Bronchial smooth muscle cell (primary cell): Measurements from ENCODE around the gene GABRB1. TPM values are rescaled to one million over a fixed set of nuclear protein-coding genes. Genes with fewer than 3 reads are reported as not detected.

Experiments
- total RNA-seq: library from RNA; depleted of rRNA; stranded (reverse); fragments of >200 nt; gene quantifications from 2 replicates; pipeline ENCODE4 v1.2.1, GENCODE V29; 2014

The GABRB1 gene
- total RNA-seq: 0.60 and 3.9 TPM in 2 replicates

DNA sequence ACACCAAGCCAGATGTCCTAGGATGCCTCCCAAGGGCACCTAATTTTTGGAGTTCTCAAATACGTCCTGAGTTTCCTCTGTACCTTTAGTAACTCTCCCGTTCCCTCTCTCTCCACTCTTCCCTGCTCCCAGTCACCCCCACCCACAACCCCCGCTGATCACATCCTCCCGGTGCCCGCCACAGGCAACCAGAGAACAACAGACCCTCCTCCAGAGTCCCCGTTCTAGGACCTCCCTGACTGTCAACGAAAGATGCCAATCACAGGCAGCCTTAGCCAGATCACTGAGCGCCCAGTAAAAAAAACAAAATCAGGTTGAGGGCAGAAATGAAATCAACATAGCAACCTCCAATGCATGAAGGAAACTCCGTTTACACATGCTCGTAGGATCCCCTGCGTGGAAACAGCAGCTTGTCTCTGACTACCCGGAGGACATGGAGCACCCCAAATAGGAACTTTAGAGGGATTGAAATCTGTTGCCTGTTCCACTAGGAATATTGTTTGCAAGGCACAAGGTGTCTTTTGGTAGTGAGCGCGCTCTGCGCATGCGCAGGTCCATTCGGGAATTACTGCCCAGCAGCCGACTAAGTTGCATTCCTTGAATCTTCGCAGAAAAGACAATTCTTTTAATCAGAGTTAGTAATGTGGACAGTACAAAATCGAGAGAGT lies at the start of gene GABRB1:
Gene GABRB1 (plus strand): TSS at position 557 of the 668 bp plus-strand sequence.

DNA sequence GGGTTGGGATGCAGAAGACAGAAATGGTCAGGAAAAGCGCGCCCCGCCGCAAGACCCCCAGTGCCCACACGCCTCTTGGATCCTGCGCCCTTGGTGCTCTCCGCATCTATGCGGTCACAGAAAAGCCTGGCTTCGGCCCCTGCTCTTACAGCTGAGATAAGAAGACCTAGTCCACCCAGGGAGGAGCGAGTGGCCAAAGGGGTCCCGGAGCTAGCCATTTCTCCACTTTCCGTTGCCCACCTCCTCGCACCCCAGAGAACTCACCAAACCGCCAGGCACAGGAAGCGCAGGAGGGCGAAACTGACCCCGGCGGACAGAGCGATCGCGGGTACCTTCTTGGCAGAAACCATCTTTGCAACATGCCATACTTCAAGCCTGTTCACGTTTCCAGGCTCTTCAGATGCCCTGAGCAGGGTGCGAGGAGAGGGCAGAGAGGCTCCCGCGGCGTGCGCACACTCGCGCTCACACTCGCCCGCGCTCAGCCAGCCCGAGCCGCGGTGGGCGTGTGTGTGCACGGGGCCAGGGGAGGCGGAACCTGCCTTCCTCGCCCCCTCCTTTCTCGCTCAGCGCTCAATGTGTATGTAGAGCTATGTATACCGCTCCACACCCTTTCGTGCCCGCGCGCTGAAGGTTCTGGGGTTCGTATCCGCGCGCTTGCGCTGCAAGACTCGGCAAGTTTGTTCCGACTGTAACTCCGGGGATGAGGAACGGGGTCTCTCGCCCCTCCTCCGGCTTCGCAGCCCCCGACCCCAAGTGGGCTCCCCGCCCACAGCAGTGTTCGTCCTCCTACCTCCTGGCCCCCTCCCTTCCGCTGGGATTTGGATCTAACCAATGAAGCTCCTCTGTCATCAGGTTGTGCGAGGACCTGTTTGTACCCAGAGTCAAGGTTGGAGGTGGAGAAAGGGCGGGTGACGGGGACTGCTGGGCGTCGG lies 38.0 kb upstream of the GABRB1 start, which contains the start of gene GABRA4:
Gene GABRA4 (minus strand): TSS at position 507 of the 932 bp plus-strand sequence. CDS start 157 bp downstream, at position 350.

DNA sequence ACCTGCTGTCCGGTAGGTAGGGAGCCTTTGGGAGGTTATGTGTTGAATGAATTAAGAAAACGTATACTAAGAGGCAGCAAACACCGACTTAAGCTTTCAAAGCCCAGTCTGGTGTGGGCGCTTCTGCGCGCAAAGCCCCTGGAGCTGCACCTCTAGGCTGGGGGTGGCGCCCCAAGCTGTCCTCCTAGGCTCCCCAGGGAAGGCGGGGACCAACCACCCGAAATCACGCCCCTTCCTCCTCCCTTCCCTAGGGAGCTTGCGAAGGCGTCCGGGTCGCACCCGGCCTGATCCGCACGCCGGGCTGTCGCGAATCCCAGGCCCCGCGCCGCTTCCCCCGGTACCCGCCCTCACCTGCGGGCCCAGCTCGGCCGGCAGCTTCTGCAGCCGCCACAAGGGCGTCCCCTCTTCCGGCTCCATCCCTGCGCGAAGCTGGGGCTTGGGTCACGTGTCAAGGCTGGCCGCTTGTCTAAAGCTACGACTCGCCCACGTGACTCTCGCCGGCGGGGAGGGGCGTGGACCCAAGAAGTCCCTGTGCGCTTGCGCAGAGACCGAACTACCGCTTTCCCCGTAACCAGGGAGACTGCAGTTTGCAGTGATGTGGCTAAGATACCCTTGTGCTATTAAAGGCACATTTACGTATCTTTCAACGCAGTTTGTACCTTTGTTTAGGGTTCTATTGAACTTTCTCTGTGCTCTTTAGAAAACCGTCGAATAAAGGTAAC lies 432.0 kb downstream of the GABRB1 start, which contains the start of gene COMMD8:
Gene COMMD8 (minus strand): TSS at position 468 of the 722 bp plus-strand sequence. CDS start 51 bp downstream, at position 417.

Other genes with a start within 250 kb of the GABRB1 start
- gene COX7B2, start 122.3 kb upstream of the GABRB1 start, total RNA-seq: not detected in 2 replicates
- gene GABRA4, start 38.0 kb upstream of the GABRB1 start, total RNA-seq: under 0.01 TPM in 1 of 2 replicates, not detected in the other